Testis (tissue), 2 donors: ENCODE measurements around the gene HOXD12.

Experiments
- CTCF ChIP-seq, 3 experiments: fragments of 450-650 bp in 2 of 3; fragments of 200-600 bp in 1 of 3; sonication (generic) in 1 of 3; IDR thresholded peaks; one replicate each; pipeline ENCODE4 v1.5.1; 2016 to 2019; ENCODE audit warnings: antibody characterized with exemption in 3 of 3, mild to moderate bottlenecking in 2 of 3, moderate library complexity in 1 of 3
- POLR2A ChIP-seq: fragments of 450-650 bp; IDR thresholded peaks from one replicate; pipeline ENCODE4 v1.6.1; 2017; ENCODE audit warnings: antibody characterized with exemption, mild to moderate bottlenecking, moderate library complexity

GRCh38 chr2:176097820-176098365, 1.7 kb upstream of the HOXD12 start:
- no peak for TF ChIP-seq CTCF (IDR thresholded peaks at IDR 0.05)
- no peak for TF ChIP-seq POLR2A
